Umbilical cord (tissue), 2 donors: ENCODE results near the gene SMPD3. TPM values are rescaled to one million over a fixed set of nuclear protein-coding genes. Genes with fewer than 3 reads are reported as not detected.

Experiments
- DNase-seq: peaks from one replicate; pipeline ENCODE4 v3.0.0-alpha.2; 2015; ENCODE audit warnings: low spot score
- total RNA-seq: library from RNA; depleted of rRNA; stranded (reverse); fragments of >200 nt; gene quantifications from one replicate; pipeline ENCODE4 v1.2.3, GENCODE V29; 2014; ENCODE audit warnings: low replicate concordance; ENCODE audit not compliant: insufficient read depth

The SMPD3 gene
- total RNA-seq, 1 donor from 2014 or later: 0.48 TPM

- DNase-seq: no peak
Measured at GRCh38 chr16:68370581-68371275, 77.6 kb downstream of the SMPD3 start.

- no peak for DNase-seq
Measured at GRCh38 chr16:68369697-68370580, 78.4 kb downstream of the SMPD3 start.

DNA sequence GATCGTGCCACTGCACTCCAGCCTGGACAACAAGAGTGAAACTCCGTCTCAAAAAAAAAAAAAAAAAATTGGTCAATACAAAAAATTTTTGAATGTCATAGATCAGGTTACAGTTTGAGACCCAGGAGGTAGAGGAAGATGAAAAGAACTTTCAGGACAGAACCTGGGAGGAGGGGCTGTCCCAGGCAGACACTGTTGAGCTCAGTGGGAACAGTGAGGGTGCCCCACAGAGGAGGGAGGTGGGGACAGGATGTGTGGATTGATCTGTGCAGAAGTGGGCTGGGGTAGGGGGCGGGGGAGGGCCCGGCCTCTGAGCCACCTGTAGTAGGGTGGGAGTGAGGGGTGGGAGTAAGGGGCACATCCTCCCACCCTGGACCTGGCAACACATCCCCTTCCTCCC is 79.1 kb downstream of the SMPD3 start:
- no peak for DNase-seq

DNA sequence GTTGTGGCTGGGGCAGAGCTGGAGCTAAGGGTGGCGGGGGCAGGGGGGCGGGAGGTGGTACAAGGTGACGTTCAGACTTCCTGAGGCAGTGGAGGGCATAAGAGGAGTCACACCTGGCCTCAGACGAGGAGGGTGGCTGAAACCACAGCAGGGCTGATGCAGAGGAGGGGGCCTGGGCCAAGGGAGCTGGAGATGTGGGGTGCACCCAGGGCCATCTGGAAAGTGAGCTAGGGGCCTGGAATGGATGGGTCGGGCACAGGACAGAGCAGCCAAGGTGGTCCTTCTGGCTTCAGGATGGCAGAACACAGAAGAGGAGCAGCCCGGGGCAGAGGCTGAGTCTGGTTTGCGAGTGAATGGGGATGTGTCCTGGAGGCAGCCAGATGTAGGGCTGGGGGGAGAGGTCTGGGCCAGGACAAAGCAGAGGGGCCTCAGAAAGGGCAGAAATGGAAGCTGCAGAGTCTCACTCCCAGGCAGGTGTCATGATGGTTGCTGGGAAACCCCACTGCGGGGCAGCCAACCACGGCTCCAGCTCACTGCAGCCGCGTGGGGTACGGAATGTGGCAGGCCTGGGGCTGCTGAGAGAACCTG is 79.9 kb downstream of the SMPD3 start:
- no peak for DNase-seq

DNA sequence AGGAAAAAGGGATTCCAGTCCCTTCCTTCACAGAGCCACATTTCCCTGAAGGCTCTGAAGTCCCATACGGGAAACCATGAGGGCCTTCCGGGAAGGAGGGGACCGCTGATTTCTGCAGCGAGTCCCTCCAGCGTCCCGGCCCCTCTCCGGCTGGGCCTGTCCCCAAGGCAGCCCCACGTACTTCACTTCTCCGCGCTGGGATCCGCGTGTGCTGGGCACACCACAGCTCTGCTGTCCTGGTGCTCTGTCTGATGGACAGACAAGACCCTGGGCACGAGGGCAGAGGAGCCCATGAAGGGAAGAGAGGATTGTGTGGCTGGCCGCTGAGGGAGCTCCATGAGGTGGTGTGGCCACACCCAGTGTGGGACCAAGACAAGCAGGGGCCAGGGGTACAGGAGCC is 80.4 kb downstream of the SMPD3 start:
- no peak for DNase-seq

- DNase-seq: no peak
Measured at GRCh38 chr16:68367440-68367839, 80.9 kb downstream of the SMPD3 start.

DNA sequence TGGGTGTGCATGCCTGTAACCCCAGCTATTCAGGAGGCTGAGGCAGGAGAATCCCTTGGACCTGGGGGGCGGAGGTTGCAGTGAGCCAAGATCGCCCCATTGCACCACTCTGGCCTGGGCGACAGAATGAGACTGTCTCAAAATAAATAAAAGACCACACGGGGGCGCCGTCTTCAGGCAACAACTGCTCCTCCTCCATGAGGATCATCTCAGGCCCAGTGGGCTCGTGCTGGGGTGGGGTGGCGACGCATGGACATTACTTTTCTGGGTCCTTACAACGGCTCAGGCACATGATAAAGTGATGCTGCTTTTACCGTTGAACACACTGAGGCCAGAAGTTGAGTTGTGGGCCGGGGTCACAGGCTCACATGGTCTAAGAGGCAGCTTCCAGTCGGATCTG is 81.3 kb downstream of the SMPD3 start:
- DNase-seq: no peak

- no peak for DNase-seq
Measured at GRCh38 chr16:68366062-68366461, 82.2 kb downstream of the SMPD3 start.

DNA sequence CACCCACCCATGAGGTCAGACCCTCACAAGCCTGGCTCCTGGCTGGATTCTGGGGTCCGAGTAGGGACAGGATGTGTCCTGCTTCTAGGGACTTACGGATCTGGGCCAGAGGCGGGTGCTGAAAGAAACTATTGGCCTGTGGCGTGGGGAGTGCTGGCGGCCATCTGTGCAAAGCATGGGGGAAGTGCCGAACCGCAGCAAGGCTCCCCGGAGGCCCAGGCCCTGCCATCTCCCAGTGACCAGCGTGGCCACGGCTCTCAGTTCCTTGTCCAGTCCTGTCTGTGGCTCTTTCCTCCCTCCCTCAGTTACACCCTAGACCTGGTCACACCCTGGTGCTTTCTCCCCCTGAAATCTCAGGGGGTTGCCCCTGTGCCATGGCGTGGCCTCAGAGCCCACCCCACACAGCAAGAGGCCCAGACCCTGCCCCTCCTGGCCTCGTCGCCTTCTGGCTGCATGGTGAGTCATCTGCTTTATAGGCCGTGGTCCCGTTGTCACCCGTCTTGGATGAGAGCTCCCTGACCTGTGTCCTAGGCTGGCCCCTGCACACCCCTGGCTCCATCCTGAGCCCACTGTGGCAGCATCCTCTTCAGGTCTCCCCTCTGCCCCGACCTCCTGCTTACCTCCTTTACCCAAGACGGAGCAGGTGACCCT is 83.0 kb downstream of the SMPD3 start:
- DNase-seq: no peak

DNA sequence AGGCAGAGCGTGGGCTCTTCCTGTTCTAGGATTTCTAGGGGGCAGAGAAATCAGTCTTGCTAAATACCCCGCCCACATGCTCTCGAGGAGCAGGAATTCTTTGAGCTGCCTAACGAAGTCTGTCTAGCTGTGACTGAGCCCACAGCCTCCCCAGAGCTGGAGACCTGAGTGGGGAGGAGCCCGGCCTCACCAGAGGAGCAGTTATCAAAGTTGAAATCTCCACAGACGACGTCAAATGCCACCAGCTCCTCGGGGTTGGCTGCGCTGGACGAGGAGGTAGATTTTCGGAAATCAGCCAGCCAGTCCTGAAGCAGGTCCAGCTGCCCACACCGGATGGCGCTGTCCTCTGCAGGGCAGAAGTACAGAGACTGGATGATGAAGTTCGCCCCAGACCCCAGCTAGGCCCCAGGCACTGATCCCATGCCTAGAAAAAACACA is 83.7 kb downstream of the SMPD3 start:
- no peak for DNase-seq

DNA sequence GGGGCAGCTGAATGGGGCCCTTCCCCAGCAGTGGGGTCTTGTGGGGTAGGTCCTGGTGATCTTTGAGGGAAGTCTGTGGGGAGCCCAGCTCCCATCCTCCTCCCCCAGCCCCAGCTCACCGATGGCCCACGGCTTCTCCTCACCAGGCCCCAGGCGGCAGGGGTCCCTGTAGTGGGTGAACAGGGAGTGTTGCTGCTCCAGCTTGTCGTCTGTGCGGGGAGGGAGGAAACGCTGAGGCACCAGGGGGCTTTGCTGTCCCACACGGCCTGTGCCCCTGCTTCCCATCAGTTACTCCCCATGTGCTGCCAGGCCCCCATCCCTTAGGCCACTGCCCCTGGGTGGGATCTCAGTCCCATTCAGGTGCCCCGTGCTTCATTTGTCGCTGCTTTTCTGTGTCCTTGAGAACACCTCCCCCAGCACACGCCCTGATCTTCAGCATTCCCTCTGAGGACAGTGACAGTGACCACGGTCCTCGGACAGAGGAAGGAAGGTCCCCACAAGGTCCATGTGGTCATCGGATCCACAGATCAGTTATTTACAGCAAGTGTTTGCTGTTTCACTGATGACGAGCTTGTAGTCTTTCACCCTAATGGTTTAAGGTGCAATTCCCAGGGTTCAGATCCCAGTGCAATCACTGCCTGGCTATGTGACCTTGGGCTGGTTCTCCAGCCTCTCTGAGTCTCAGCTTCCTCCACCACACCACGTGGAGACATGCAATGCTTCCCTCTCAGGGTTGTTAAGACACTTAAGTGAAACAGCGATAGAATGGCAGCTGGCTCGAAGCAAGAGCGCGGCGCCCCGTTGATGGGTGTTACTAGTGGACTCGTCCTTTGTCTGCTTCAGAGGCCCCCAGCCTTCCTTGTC is 84.4 kb downstream of the SMPD3 start:
- no peak for DNase-seq

- DNase-seq: no peak
Measured at GRCh38 chr16:68362947-68363657, 85.2 kb downstream of the SMPD3 start.

- no peak for DNase-seq
Measured at GRCh38 chr16:68362262-68362913, 85.9 kb downstream of the SMPD3 start.

- no peak for DNase-seq
Measured at GRCh38 chr16:68361485-68361884, 86.8 kb downstream of the SMPD3 start.

DNA sequence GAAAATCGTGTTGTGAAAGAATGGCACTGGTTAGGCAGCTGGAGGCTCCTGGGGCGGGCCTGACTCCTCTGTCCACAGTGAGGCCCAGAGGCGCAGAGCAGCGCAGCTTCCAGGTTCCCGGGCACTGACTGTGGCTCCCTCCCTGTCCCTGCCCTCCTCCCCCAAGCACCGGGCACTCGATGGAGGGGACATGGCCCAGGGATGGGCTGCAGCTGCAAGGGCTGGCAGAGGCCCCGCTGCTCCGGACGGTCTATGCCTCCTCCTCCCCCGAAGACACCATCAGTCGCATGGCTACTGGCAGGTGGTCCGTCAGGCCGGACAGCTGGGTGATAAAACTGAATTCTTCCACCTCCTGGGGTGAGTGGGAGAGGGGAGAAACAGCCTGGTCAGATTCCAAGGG is 87.4 kb downstream of the SMPD3 start:
- DNase-seq: no peak

- DNase-seq: no peak
Measured at GRCh38 chr16:68360547-68360946, 87.8 kb downstream of the SMPD3 start.

DNA sequence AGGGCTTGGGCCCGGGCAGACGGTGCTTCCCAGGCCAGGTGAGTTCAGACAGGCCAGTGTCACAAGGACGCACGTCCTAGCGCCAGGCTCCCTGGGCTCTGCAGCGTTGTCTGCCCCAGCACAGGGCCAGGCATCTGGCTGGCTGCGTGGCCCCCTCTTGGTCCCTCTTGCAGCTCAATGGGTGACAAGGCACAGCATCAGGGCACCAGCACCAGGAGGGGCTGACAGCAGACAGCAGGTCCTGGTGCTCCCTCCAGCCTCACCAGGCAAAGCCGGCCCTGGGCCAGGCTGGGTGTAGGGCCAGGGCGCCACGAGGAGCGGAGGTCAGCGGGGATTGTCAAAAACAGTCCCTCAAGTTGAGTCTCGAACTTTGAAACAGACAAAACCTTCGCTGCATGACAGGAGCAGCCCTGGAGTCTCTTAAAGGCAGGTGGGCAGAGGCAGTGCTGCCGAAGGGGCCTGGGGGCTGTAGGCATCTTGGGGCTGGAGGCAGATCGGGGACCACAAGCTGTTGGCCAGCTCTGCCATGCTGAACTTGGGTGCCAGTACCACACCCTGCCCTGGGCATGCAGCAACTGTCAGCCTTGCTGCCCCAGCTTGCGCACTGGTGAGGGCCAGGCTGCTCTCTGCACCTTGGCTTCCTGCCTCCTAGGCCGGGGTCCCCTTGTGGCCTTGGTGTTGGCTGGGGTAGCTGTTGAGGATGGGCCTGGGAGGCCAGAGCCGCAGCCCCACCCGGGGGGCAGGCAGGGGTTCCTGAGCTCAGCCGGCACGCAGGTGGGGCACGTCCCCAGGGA is 88.7 kb downstream of the SMPD3 start:
- no peak for DNase-seq

DNA sequence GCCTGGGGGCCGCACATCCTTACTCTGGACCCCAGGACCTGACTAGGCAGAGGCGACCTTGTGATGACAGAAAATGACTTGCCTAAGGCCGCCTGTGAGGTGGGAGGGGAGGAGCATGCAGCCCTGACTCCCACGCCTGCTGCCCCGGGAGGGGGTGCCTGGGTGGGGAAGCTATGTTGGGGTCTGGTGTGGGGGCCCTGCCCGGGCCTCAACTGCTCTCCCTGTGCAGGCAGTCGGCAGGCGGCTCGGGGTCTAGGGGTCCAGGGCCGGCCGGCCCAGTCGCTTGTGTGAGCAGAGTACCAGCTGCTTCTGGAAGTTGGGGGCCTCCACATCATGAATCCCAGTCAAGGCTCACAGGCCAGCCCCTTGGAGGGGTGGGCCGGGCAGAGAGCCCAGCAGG is 89.4 kb downstream of the SMPD3 start:
- no peak for DNase-seq

- DNase-seq: no peak
Measured at GRCh38 chr16:68357923-68358322, 90.4 kb downstream of the SMPD3 start.
